NCI-H1092 (cell line): Measurements from ENCODE around the gene IBA57.
"Not testable (repeated sequence)": the region's sequence is repeated elsewhere in the genome, so short reads cannot be mapped to it uniquely, and the experiment has no call there.

ENCODE experiments used
- DNase-seq: peaks from one replicate; lab custom pipeline; 2025; lab: John Stamatoyannopoulos, UW

The IBA57 gene

DNA sequence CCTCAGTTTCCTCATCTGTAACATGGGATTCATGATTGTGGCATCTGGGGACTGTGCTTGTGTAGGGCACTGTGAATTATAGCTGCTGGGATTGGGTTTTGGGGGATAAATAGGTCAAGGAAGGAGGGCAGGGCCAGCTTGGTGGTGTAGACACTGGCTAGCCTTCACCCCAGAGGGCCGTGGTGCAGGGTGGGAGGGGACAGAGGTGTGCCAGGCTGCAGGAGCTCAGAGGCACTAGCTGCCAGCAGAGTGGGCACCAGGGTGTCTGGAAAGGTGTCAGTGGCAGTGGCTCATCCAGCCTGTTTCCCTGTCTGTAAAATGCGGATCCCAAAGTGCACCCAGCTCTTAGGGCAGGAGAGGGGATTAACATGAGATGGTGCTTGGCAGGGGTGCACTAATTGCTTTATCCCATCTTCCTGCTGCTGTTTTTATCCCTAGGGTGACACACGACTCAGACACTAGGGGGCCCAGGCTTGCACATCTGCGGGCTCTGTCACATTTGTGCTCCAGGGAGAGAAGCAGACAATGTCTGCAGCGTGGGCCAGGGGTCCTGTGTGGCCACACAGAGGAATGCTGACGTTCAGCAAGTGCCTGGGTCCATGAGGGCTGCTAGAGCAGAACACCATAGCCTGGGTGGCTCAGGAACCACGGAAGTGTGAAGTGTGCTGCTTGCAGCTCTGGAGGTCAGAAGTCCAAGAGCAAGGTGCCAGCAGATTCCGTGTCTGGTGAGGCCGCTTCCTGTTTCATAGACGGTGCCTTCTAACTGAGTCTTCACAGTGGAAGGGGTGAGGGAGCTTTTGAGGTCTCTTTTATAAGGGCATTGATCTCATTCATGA, 61.6 kb downstream of the IBA57 start:
- no peak for DNase-seq

DNA sequence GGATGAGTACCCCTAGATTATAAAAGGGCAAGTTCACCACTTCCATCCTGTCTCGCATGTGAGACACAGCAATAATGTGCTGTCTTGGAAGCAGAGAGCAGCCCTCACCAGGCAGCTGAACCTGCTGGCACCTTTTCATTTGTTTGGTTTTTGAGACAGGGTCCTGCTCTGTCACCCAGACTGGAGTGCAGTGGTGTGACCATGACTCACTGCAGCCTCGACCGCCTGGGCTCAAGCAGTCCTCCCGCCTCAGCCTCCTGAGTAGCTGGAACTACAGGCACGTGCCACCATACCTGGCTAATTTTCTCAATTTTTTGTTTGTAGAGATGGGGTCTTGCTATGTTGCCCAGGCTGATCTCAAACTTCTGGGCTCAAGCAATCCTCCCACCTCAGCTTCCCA, 62.5 kb downstream of the IBA57 start:
- not testable (repeated sequence) for DNase-seq

DNA sequence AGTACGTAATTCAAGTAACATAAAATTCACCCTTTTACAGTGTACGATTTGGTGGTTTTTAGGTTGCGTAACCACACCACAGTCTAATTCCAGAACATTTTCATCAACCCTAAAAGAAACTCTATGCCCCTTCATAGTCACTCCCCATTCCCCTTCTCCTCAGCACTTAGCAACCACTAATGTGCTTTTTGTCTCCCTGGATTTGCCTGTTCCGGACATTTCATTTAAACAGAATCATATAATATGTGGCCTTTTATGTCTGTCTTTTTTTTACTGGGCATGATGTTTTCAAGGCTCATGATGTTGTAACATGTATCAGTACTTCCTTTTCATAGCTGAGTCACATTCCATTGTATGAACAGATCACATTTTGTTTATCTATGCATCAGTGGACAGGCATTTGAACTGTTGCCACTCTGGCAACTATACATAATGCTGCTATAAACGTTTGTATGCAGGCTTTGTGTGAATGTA, 63.0 kb downstream of the IBA57 start:
- DNase-seq: no peak

DNA sequence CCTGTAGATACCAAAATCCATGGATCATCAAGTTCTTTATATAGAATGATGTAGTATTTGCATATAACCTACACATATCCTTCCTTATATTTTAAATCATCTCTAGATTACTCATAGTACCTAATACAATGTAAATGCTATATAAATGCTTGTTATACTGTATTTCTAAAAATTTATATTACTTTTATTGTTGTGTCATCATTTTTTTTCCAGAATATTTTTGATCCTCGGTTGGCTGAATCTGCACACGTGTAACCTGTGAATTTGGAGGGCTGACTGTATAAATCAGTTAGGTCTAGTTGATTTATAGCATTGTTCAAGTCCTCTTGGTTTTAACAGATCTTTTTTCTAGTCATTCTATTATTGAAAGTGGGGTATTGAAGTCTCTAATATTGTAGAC, 65.6 kb downstream of the IBA57 start:
- DNase-seq: no peak
